ENCODE results near the gene PEX14.
"Not testable (repeated sequence)": the region's sequence is repeated elsewhere in the genome, so short reads cannot be mapped to it uniquely, and the experiment has no call there.

Gene PEX14

DNA sequence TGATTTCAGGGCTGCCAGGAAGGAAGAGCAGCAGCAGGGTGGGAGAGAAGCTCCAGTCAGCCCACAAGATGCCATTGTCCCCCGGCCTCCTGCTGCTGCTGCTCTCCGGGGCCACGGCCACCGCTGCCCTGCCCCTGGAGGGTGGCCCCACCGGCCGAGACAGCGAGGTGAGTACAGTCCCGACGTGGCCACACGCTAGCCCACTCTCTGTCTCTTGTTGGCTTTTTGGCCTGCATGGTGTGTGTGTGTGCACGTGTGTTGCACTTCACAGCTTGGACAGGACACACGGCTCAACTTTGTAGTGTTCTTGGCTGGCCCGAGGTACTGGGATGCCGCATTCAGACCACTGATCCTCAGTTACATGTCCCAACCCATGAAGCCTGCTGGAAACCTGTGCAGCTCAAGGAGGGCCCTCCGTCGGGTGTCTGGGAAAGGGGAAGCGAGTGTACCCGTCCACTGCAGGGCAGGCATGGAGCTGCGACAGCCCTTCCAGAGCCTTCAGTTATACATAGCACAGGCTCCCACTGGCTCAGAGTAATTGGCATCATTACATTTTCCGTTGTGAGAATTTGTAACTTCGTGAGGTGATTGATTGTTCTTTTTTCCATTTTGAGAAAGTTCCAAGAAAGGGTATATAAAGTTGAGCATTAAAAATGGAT is 24.5 kb upstream of the PEX14 start:
- no peak for DNase-seq (ENCODE audit: low read depth)
- no peak for TF ChIP-seq CTCF (IDR thresholded peaks at IDR 0.05; ENCODE audit: control insufficient read depth, insufficient read depth, low read depth, low read length, missing control alignments)
- no peak overlapping the region for H3K4me3 ChIP-seq (ENCODE audit: control insufficient read depth, low read depth, low read length)

DNA sequence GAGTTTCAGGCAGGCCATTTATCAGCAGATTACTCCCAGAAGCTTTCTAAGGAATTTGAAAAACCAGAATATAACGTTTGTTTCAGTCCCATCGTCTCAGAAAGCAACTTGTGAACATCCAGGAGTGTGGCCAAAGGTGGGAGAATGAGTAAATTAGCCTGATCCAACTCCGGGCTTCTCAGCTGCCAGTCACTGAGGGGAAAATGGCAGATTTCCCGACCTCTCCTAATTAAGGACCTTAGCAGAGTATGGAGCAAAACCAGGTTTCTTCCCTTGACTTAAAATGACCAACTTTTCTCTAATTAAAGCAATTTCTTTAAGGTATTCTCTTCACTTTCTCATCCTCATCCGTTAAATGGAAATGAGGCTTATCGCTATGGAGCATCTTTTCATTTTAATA is 23.9 kb upstream of the PEX14 start:
- no peak for TF ChIP-seq CTCF (IDR thresholded peaks at IDR 0.05; ENCODE audit: control insufficient read depth, insufficient read depth, low read depth, low read length, missing control alignments)
- no peak for DNase-seq (ENCODE audit: low read depth)
- H3K4me3 ChIP-seq (ENCODE audit: control insufficient read depth, low read depth, low read length): no peak overlapping the region

GRCh38 chr1:10451287-10451686 is 23.5 kb upstream of the PEX14 start:
- TF ChIP-seq CTCF (IDR thresholded peaks at IDR 0.05; ENCODE audit: control insufficient read depth, insufficient read depth, low read depth, low read length, missing control alignments): no peak
- DNase-seq (ENCODE audit: low read depth): no peak
- H3K4me3 ChIP-seq (ENCODE audit: control insufficient read depth, low read depth, low read length): peak overlapping the region; percentile 32

GRCh38 chr1:10456048-10456447 is 18.7 kb upstream of the PEX14 start:
- DNase-seq (ENCODE audit: low read depth): no peak
- no peak for TF ChIP-seq CTCF (IDR thresholded peaks at IDR 0.05; ENCODE audit: control insufficient read depth, insufficient read depth, low read depth, low read length, missing control alignments)
- no peak overlapping the region for H3K4me3 ChIP-seq (ENCODE audit: control insufficient read depth, low read depth, low read length)

DNA sequence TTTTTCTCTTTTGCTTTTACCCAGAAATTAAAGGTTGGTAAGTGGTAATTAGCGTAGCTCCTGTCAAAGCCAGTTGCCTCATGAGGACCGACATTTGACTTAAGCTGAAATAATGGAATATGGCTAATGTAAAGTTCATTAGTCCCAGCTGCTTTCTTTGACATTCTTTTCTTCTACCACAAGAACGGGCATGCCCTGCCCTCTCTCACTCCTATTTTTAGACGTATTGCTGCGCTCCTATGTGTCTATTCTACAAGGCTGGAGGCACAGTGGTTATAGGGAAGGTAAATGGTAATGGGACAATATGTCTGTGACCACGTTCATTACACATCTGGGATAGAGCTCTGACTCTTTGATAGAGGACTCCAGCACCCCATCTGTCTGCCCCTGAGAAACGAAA is 18.1 kb upstream of the PEX14 start:
- no peak for DNase-seq (ENCODE audit: low read depth)
- TF ChIP-seq CTCF (IDR thresholded peaks at IDR 0.05; ENCODE audit: control insufficient read depth, insufficient read depth, low read depth, low read length, missing control alignments): no peak
- H3K4me3 ChIP-seq (ENCODE audit: control insufficient read depth, low read depth, low read length): no peak overlapping the region

- not testable (repeated sequence) for DNase-seq (ENCODE audit: low read depth); H3K4me3 ChIP-seq (ENCODE audit: control insufficient read depth, low read depth, low read length)
Observed at GRCh38 chr1:10457462-10457861, 17.3 kb upstream of the PEX14 start.

GRCh38 chr1:10457875-10458274 is 16.9 kb upstream of the PEX14 start:
- TF ChIP-seq CTCF (IDR thresholded peaks at IDR 0.05; ENCODE audit: control insufficient read depth, insufficient read depth, low read depth, low read length, missing control alignments): no peak
- no peak overlapping the region for H3K4me3 ChIP-seq (ENCODE audit: control insufficient read depth, low read depth, low read length)
- no peak for DNase-seq (ENCODE audit: low read depth)

Measured in AG09309 (cell line).